Measurements from ENCODE around the gene CKAP2L.

DNA sequence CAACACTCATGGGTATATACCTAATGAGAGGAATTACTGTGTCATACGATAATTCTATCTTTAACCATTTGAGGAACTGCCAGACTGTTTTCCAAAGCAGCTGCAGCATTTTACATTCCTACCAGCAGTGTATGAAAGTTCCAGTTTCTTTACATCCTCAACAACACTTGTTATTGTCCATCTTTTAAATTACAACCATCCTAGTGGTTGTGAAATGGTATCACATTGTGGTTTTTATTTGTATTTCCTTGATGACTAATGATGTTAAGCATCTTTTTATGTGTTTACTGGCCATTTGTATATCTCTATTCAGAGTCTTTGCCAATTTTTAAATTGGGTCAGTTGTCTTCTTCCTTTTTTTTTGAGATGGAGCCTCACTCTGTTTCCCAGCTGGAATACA, 4.0 kb upstream of the CKAP2L start:
- TF ChIP-seq, protein P1, sequence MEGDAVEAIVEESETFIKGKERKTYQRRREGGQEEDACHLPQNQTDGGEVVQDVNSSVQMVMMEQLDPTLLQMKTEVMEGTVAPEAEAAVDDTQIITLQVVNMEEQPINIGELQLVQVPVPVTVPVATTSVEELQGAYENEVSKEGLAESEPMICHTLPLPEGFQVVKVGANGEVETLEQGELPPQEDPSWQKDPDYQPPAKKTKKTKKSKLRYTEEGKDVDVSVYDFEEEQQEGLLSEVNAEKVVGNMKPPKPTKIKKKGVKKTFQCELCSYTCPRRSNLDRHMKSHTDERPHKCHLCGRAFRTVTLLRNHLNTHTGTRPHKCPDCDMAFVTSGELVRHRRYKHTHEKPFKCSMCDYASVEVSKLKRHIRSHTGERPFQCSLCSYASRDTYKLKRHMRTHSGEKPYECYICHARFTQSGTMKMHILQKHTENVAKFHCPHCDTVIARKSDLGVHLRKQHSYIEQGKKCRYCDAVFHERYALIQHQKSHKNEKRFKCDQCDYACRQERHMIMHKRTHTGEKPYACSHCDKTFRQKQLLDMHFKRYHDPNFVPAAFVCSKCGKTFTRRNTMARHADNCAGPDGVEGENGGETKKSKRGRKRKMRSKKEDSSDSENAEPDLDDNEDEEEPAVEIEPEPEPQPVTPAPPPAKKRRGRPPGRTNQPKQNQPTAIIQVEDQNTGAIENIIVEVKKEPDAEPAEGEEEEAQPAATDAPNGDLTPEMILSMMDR (IDR thresholded peaks at IDR 0.05): no peak
- no peak for TF ChIP-seq POLR2AphosphoS5 (IDR thresholded peaks at IDR 0.05)
